OCI-LY7 (cell line): Measurements from ENCODE around the gene DCHS1.

Experiments
- CTCF ChIP-seq: fragments of 200-600 bp; sonication (generic); conservative IDR thresholded peaks from 2 replicates; pipeline ENCODE4 v1.5.1; 2014; ENCODE audit warnings: mild to moderate bottlenecking, antibody characterized with exemption, low read length, moderate library complexity, mixed read lengths
- EZH2phosphoT487 ChIP-seq: fragments of 200-600 bp; sonication (generic); IDR thresholded peaks from 2 replicates; pipeline ENCODE4 v1.6.1; 2018; ENCODE audit warnings: low read depth, borderline replicate concordance, mild to moderate bottlenecking, mixed run types, antibody characterized with exemption, low read length, moderate library complexity, mixed read lengths

GRCh38 chr11:6666302-6667183 is 10.9 kb upstream of the DCHS1 start:
- TF ChIP-seq CTCF (no peak), EZH2phosphoT487 (no peak)
